Non-pigmented ciliary epithelial cell (primary cell): ENCODE measurements around the gene FLOT1.

Experiments used
- DNase-seq: peaks from one replicate; pipeline ENCODE4 v3.0.0-alpha.2; 2010; ENCODE audit warnings: low read depth

FLOT1 gene, protein sequence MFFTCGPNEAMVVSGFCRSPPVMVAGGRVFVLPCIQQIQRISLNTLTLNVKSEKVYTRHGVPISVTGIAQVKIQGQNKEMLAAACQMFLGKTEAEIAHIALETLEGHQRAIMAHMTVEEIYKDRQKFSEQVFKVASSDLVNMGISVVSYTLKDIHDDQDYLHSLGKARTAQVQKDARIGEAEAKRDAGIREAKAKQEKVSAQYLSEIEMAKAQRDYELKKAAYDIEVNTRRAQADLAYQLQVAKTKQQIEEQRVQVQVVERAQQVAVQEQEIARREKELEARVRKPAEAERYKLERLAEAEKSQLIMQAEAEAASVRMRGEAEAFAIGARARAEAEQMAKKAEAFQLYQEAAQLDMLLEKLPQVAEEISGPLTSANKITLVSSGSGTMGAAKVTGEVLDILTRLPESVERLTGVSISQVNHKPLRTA

DNA sequence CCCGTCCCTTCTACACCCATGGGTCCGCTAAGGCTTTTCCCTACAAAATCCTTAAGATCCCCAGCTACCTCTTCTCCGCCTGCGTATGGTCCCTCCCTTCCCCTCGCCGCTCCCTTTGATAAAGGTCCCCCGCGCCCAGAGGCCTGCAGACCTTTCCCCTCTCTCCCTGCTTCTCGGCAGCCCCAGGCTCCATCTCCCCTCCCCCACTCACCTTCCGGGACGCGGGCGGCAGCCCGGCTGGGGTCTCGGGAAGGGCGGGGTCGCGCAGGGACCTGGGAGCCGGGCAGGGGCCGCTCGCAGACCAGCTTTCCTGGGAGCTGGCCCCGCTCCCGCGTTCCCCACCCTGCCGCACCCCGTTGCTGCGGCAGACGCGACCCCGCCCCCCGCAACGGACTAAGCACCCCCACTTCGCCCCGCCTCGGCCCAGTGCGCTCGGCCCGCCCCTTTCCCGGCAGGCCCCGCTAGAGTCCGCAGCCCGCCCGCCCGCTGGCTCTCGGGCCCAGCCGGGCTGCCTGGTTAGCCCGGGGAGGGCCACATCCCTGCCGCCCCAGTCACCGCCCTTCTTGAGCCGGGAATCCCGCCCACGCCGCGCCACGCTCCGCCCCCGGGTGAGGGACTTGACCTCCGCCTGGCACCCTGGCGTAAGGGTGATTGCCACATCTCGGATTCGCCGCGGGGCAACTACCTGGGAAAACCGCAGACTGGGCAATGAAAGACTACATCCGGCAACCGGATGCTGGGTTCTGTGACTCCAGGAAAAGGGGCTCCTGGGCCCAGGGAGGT, at the start of gene FLOT1:
FLOT1 (minus strand) TSS at position 372 of the 783 bp plus-strand sequence. CDS start 498 bp downstream, outside the sequence.
- no peak for DNase-seq

- DNase-seq, result no peak
Measured at GRCh38 chr6:30790724-30791383, 48.4 kb upstream of the FLOT1 start.

- DNase-seq, result no peak
Measured at GRCh38 chr6:30789606-30790005, 47.1 kb upstream of the FLOT1 start.

DNA sequence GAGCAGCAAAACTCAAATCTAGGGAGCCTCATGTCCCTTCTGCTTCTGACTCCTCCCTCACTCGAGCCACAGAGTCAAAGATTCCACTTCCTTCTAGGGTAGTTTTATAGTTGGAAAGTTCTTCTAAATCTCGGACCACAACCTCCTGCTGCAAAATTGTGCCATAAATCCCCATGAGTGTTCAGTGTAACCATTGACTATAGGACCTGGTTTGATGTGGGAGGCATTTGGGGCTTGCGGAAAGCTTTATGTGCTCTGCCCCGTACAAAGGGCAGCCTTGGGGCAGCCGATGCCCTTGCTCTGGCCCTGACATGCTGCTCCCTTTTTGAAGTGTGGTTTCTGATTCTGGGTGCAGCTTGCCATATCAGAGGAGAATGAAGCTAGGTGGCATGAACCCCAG, 45.5 kb upstream of the FLOT1 start:
- DNase-seq, result no peak

DNA sequence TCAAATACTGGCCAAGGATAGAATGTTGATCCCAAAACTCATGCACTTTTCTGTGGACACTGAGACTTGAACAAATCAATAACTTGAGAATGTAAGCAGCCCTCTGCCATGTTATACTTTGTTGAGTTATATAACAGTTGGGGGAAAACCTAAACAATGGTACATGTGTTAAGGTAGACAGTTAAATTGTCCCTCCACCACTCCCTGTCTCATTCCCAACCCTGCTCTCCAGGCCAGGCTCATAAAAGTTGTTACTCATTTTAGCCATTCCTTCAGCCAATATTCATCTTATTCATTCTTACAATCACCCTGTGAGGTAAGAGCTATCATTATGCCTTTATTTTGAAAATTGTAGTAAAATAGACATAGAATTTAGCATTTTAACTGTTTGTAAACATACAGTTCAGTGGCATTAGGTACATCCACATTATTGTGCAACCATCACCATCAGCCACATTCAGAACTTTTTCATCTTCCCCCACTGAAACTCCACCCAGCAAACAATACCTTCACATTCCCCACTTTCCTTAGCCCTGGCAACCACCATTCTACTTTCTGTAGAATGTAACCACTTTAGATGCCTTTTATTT, 40.0 kb upstream of the FLOT1 start:
- no peak for DNase-seq

DNA sequence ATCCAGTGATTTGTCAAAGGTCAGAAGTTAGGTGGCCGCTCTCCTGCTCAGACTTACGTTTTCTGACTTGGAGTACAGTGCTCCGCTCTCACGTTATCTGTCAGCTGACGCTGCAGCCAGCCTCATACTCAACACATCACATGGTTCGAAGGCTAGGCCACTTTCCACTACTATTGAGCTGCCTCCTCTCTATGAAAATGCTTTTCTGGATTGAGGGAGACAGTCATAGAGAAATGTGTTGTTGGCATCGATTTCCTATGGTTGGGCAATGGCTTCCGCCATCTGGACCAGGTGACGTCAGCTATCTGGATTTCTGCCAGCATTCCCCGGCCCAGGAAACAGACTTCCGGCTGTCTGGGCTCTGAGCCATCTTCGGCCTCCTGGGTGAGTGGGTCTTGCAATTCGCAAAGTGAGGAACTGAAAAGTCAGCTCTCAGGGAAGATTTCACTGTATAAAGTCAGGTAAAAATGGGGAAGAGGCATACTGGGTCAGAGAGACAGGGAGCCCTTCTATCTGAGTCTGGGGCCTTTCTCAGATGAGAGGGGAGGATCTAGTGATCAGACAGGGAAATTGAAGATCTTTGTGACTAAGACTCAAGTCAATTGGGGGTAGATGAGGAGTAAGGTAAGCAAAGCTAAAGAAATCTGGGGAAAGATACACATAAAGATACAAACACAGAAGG, 39.4 kb upstream of the FLOT1 start:
- DNase-seq, result peak; percentile 95

GRCh38 chr6:30781395-30781742, 38.9 kb upstream of the FLOT1 start:
- DNase-seq, result no peak

GRCh38 chr6:30780642-30780920, 38.1 kb upstream of the FLOT1 start:
- DNase-seq, result no peak

GRCh38 chr6:30779850-30780641, 37.6 kb upstream of the FLOT1 start:
- DNase-seq, result no peak

- no peak for DNase-seq
Measured at GRCh38 chr6:30778001-30778635, 35.6 kb upstream of the FLOT1 start.

GRCh38 chr6:30777155-30777485, 34.6 kb upstream of the FLOT1 start:
- DNase-seq, result no peak

GRCh38 chr6:30776390-30777154, 34.1 kb upstream of the FLOT1 start:
- no peak for DNase-seq

DNA sequence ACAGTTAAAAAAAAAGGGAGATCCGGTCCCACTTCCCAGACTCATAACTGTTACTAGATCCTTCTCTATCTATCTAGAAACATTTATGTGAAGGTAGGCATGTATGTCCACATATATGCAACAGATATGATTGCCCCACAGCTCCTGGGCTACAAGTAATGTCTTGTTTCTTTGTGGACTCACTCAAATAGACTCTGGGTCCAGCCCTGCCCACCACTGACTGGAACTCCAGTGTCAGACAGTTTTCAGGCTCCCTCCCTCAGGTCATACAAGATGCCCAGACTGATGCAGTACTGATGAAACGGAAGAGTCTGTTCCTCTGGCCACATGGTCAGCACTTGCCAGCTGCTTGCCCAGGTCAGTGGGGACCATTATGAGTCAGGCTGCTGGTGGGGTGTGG, 32.6 kb upstream of the FLOT1 start:
- DNase-seq, result no peak

DNA sequence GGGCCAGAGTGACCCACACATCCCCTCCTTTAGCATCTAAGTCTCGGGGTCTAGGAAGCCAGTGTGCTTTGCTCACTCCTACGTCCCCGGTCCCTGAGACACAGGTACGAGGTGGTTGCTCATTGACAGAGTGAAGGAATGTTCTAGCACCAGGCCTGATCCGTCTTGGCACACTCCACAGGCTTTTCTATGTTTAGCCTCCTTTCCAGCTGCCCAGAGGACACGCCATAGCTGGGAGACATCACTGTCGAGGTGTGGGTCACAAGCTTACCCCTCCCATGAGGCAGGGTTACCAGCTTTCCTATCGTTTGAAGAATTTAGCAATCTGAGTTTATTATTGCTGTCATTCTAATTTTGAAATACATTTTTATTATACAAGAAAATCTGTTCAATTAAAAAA, 32.2 kb upstream of the FLOT1 start:
- no peak for DNase-seq

GRCh38 chr6:30770592-30770991, 28.1 kb upstream of the FLOT1 start:
- no peak for DNase-seq

GRCh38 chr6:30769853-30770524, 27.5 kb upstream of the FLOT1 start:
- no peak for DNase-seq

DNA sequence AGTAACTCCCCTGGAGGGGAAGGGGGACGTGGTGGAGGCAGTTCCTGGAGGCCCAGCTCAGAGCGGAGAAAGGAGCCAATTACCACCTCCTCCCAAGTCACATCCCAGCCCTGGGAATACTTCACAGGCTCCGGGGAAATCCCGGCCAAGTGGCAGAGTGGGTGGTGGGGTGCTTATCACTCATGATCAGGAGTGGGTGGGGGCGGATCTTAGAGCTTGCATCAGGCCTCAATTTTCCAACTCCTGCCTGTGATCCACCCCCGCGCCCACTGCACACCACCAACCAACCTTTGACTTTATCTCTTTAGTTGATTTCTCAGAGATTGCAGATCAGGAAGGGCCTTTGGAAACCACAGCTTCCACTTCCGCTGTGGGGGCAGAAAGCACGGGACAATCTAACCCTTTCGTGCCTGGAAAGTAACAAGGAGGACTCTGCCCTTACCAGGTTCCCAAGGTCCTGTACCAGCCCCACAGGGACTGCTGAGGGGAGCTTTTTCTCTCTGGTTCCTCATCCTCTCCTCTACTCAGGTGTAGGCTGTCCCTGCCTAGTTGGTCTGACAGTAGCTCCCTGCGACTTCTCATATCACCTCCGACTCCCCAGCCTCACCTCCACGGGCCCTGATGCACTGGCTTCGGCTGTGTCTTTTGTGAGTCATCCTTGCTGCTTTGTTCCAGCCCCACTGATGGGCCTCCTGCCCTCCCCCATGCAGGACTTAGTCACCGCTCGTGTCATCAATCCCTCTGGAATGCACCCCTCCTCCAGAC, 26.8 kb upstream of the FLOT1 start:
- DNase-seq, result peak; percentile 97

DNA sequence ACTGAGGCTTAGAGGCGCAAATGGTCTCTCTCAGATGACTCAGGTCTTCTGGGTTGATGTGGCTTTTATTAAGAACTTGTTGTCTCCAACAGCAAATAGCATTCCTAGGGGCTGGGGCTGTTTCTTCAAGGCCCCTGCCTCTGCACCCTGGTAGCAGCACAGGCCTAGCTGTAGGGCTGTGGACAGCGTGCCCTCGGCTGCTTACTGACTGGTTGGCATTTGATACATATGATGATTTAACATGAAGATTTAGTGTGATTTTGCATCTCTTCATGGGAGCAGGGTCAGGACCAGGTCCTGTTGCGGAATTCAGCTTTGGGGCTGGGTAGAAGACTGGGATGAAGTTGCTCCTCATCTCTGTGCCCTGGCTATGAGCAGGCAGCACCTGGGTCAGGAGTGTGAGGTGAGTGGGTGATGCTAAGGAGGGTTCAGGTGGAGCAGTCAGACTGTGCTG, 26.2 kb upstream of the FLOT1 start:
- DNase-seq, result no peak

DNA sequence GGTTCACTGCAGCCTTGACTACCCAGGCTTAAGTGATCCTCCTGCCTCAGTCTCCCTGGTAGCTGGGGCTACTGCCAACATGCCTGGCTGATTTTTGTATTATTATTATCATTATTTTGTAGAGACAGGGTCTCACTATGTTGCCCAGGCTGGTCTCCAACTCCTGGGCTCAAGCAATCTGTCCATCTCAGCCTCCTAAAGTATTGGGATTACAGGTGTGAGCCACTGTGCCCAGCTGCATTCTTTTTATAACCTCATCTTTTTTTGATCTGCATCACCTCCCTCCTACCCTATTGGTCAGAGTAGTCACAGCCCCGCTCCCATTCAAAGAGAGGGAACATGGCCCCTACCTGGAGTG, 25.4 kb upstream of the FLOT1 start:
- DNase-seq, result no peak
